H1 (cell line): Measurements from ENCODE around the gene FOXO6. TPM values are rescaled to one million over a fixed set of nuclear protein-coding genes. Genes with fewer than 3 reads are reported as not detected.

Experiments used
- CTCF ChIA-PET: fragments of 300-600 bp; sonication (Branson Sonifier 250); formaldehyde crosslinking; loops from one replicate; lab custom pipeline; 2021; ENCODE audit not compliant: partially characterized antibody; lab: Charles Lee
- POLR2A ChIA-PET: fragments of 300-600 bp; sonication (Branson Sonifier 250); formaldehyde crosslinking; loops from one replicate; lab custom pipeline; 2021; ENCODE audit warnings: inconsistent platforms; ENCODE audit not compliant: partially characterized antibody; lab: Charles Lee
- DNase-seq, 2 experiments: peaks; one replicate each; pipeline versions ENCODE4 v3.0.0 to v3.0.0-alpha.2; 2010 to 2022; ENCODE audit warnings: low spot score in 2 of 2, low read depth in 1 of 2, mixed read lengths in 1 of 2
- FAIRE-seq: peaks from 2 replicates; lab custom pipeline; 2011; peaks lifted over from hg19 to GRCh38; lab: Jason Lieb, UNC
- H2AFZ ChIP-seq: 2 replicates; pipeline ENCODE4 v1.8.1; 2012; ENCODE audit warnings: low read length, inconsistent platforms
- H2AK5ac ChIP-seq: 2 replicates; pipeline ENCODE4 v1.6.1; 2013; ENCODE audit warnings: low read depth, low read length
- H2BK120ac ChIP-seq: replicated peaks from 2 replicates; pipeline ENCODE3; 2013; ENCODE audit warnings: low read depth, low read length, inconsistent platforms
- H2BK12ac ChIP-seq: 2 replicates; pipeline ENCODE4 v1.6.1; 2013; ENCODE audit warnings: low read depth, low read length
- H2BK15ac ChIP-seq: 2 replicates; pipeline ENCODE4 v1.6.1; 2013; ENCODE audit warnings: low read length
- H2BK20ac ChIP-seq: 2 replicates; pipeline ENCODE4 v1.6.1; 2013; ENCODE audit warnings: low read length
- H2BK5ac ChIP-seq: 2 replicates; pipeline ENCODE4 v1.6.1; 2013; ENCODE audit warnings: low read depth, low read length
- H3K14ac ChIP-seq: 2 replicates; pipeline ENCODE4 v1.6.1; 2013; ENCODE audit warnings: inconsistent platforms; ENCODE audit not compliant: insufficient read length
- H3K18ac ChIP-seq: 2 replicates; pipeline ENCODE4 v1.6.1; 2013; ENCODE audit warnings: low read length; ENCODE audit errors: extremely low read depth
- H3K23ac ChIP-seq: 2 replicates; pipeline ENCODE4 v1.6.1; 2013; ENCODE audit warnings: inconsistent platforms; ENCODE audit not compliant: insufficient read length
- H3K23me2 ChIP-seq: 2 replicates; pipeline ENCODE4 v1.6.1; 2013; ENCODE audit warnings: low read depth, low read length
- H3K27ac ChIP-seq: 2 replicates; pipeline ENCODE4 v1.6.1; 2011; ENCODE audit warnings: low read depth, low read length, inconsistent platforms
- H3K27me3 ChIP-seq, 4 experiments: replicated peaks in 1 of 4; 1 replicate in 1 of 4; 2 replicates in 3 of 4; pipeline versions ENCODE4 v1.6.1 to v1.8.1; 2011 to 2013; ENCODE audit warnings: low read length in 3 of 4, mild to moderate bottlenecking in 3 of 4, inconsistent platforms in 2 of 4, mixed read lengths in 2 of 4, moderate library complexity in 1 of 4; ENCODE audit not compliant: control insufficient read depth in 3 of 4, insufficient read depth in 3 of 4; ENCODE audit errors: extremely low read depth in 1 of 4
- H3K36me3 ChIP-seq, 4 experiments: 2 replicates each; pipeline versions ENCODE4 v1.6.1 to v1.8.1; 2011 to 2013; ENCODE audit warnings: mild to moderate bottlenecking in 4 of 4, low read length in 3 of 4, moderate library complexity in 2 of 4, control low read depth in 1 of 4, inconsistent platforms in 1 of 4; ENCODE audit not compliant: insufficient read depth in 4 of 4, control insufficient read depth in 2 of 4
- H3K4ac ChIP-seq: replicated peaks from 2 replicates; pipeline ENCODE3; 2013; ENCODE audit warnings: low read length, low read depth, mixed read lengths, inconsistent platforms; ENCODE audit not compliant: insufficient read length
- H3K4me1 ChIP-seq, 4 experiments: replicated peaks in 1 of 4; 1 replicate in 1 of 4; 2 replicates in 3 of 4; pipeline versions ENCODE4 v1.6.1 to v1.8.1; 2011 to 2013; ENCODE audit warnings: low read length in 3 of 4, inconsistent platforms in 2 of 4, mixed read lengths in 1 of 4; ENCODE audit not compliant: insufficient read depth in 4 of 4, control insufficient read depth in 3 of 4
- H3K4me2 ChIP-seq, 2 experiments: 2 replicates each; pipeline versions ENCODE4 v1.6.1 to v1.8.1; 2011 to 2013; ENCODE audit warnings: low read depth in 2 of 2, low read length in 2 of 2, control low read depth in 1 of 2, inconsistent platforms in 1 of 2, mild to moderate bottlenecking in 1 of 2; ENCODE audit not compliant: insufficient read depth in 1 of 2
- H3K4me3 ChIP-seq, 4 experiments: fragments of 200-600, 300-600 bp in 1 of 4; sonication (generic), shearing (Covaris generic), sonication (Bioruptor Twin) in 1 of 4; 2 replicates each; pipeline versions ENCODE4 v1.5.1 to v1.8.1; 2011 to 2016; ENCODE audit warnings: low read length in 4 of 4, low read depth in 3 of 4, control low read depth in 2 of 4, inconsistent platforms in 2 of 4, mild to moderate bottlenecking in 2 of 4, mixed read lengths in 1 of 4, moderate library complexity in 1 of 4; ENCODE audit not compliant: insufficient read depth in 2 of 4; ENCODE audit errors: extremely low read depth in 1 of 4
- H3K56ac ChIP-seq: replicated peaks from 2 replicates; pipeline ENCODE3; 2013; ENCODE audit warnings: low read depth, mild to moderate bottlenecking, mixed read lengths, low read length, inconsistent platforms; ENCODE audit not compliant: insufficient read length
- H3K79me1 ChIP-seq: 2 replicates; pipeline ENCODE4 v1.6.1; 2013; ENCODE audit warnings: low read depth, low read length, control low read depth
- H3K79me2 ChIP-seq, 2 experiments: 2 replicates each; pipeline versions ENCODE4 v1.6.1 to v1.8.1; 2012 to 2013; ENCODE audit warnings: low read length in 2 of 2, mild to moderate bottlenecking in 2 of 2, inconsistent platforms in 1 of 2; ENCODE audit not compliant: insufficient read depth in 2 of 2, control insufficient read depth in 1 of 2
- H3K9ac ChIP-seq, 4 experiments: replicated peaks in 1 of 4; 1 replicate in 1 of 4; 2 replicates in 3 of 4; pipeline versions ENCODE4 v1.6.1 to v1.8.1; 2011 to 2013; ENCODE audit warnings: low read depth in 3 of 4, low read length in 3 of 4, control low read depth in 2 of 4, mild to moderate bottlenecking in 2 of 4, moderate library complexity in 2 of 4, inconsistent platforms in 1 of 4; ENCODE audit errors: extremely low read depth in 1 of 4
- H3K9me3 ChIP-seq, 2 experiments: 2 replicates each; pipeline versions ENCODE4 v1.6.1 to v1.8.1; 2012 to 2013; ENCODE audit warnings: mild to moderate bottlenecking in 2 of 2, moderate library complexity in 2 of 2, control low read depth in 1 of 2, inconsistent platforms in 1 of 2, low read depth in 1 of 2, low read length in 1 of 2, mixed read lengths in 1 of 2; ENCODE audit not compliant: insufficient read depth in 2 of 2
- H4K20me1 ChIP-seq, 2 experiments: replicated peaks in 1 of 2; 2 replicates each; pipeline versions ENCODE3 to v1.8.1; 2011 to 2013; ENCODE audit warnings: inconsistent platforms in 2 of 2, low read length in 2 of 2, mild to moderate bottlenecking in 1 of 2; ENCODE audit not compliant: insufficient read depth in 2 of 2, control insufficient read depth in 1 of 2
- H4K5ac ChIP-seq: 2 replicates; pipeline ENCODE4 v1.6.1; 2013; ENCODE audit warnings: low read length, low read depth, mixed read lengths, inconsistent platforms; ENCODE audit not compliant: insufficient read length
- H4K8ac ChIP-seq: 2 replicates; pipeline ENCODE4 v1.8.0; 2013; ENCODE audit warnings: mild to moderate bottlenecking, moderate library complexity, low read length, inconsistent platforms; ENCODE audit not compliant: insufficient read depth; ENCODE audit errors: extremely low read depth
- H4K91ac ChIP-seq: replicated peaks from 2 replicates; pipeline ENCODE3; 2013; ENCODE audit warnings: low read length, mixed read lengths, inconsistent platforms; ENCODE audit not compliant: insufficient read length
- SUZ12 ChIP-seq: fragments of 200-600 bp; sonication (generic); IDR thresholded peaks from 2 replicates; pipeline ENCODE4 v1.6.1; 2012; ENCODE audit warnings: mild to moderate bottlenecking, inconsistent platforms, low read length, moderate library complexity, mixed read lengths
- WGBS, 2 experiments: shearing (Covaris generic) in 1 of 2; methylation state at CpG; one replicate each; pipeline versions ENCODE4 v1.1.6 to v1.1.7; 2013 to 2015; ENCODE audit warnings: low lambda C conversion rate in 2 of 2, mixed read lengths in 2 of 2, inconsistent platforms in 1 of 2, low coverage in 1 of 2, missing lambda C conversion rate in 1 of 2; ENCODE audit not compliant: insufficient replicate concordance in 2 of 2, insufficient coverage in 1 of 2, insufficient read length in 1 of 2; ENCODE audit errors: extremely low coverage in 1 of 2, missing lambda C conversion rate in 1 of 2; 5-methylcytosine and 5-hydroxymethylcytosine counted together
- polyA plus RNA-seq, 7 experiments: library from polyadenylated mRNA; depleted of rRNA in 3 of 7; stranded (reverse) in 5 of 7; unstranded in 2 of 7; fragments of >200 nt in 5 of 7; fragments of 200-250 nt in 2 of 7; gene quantifications; 1 replicate in 5 of 7; 2 replicates in 1 of 7; 4 replicates in 1 of 7; pipeline versions ENCODE4 v1.2.1 to v1.2.3, GENCODE V29; 2011 to 2013; ENCODE audit warnings: missing spikeins in 2 of 7, mixed read lengths in 2 of 7
- total RNA-seq: library from RNA; stranded (reverse); fragmentation: NEBNext Ultra II Directional; extraction: Animal tissue kit (Norgen Biotek cat#: 25700); gene quantifications from 2 replicates; pipeline ENCODE4 v1.2.1, GENCODE V29; 2021

FOXO6 gene
- total and polyA plus RNA-seq, 2 of the 8 experiments (the other 6 are each of a cell fraction or from before 2014, with no cell fraction given) = 0.59 to 3.0 TPM

- TF ChIP-seq SUZ12 = no peak
- peaks cover 0 to 24% (median 14%) of the 10 kb centered on the region in 4 experiments; a peak in 6 of 7 replicates for H3K4me1 ChIP-seq
- H3K56ac ChIP-seq = no peak overlapping the region
- no peak overlapping the region for H3K4me3 ChIP-seq
- no peak overlapping the region for H3K14ac ChIP-seq
- no peaks in the 10 kb centered on the region; the same call in 1 of the 2 replicates for H3K79me1 ChIP-seq
- H2AK5ac ChIP-seq = no peak overlapping the region
- H4K91ac ChIP-seq = no peak overlapping the region
- ChIA-PET POLR2A (interaction anchor here (0.8 to 3.7 kb wide), 6 partner anchors 9 to 33 kb away, joined by 3 to 13 read pairs (median 4); no protein-coding TSS in a partner anchor), CTCF (interaction anchor here (0.8 to 4.0 kb wide), 14 partner anchors 10 to 96 kb away, joined by 3 to 17 read pairs (median 5); no protein-coding TSS in a partner anchor)
- H4K5ac ChIP-seq = no peak overlapping the region
- no peak overlapping the region for H2BK12ac ChIP-seq
- 79% methylated on average over 4 of the region's 4 CpGs; no CpG with 5 or more reads in 1 of the 2 experiments for WGBS, 2 experiments
- no peak overlapping the region for H2AFZ ChIP-seq
- no peak for FAIRE-seq
- H3K9me3 ChIP-seq = no peaks in the 10 kb centered on the region
- H2BK5ac ChIP-seq = no peak overlapping the region
- no peak for DNase-seq
- H2BK15ac ChIP-seq = no peak overlapping the region
- H3K9ac ChIP-seq = no peak overlapping the region
- no peak overlapping the region for H3K4ac ChIP-seq
- no peaks in the 10 kb centered on the region for H3K79me2 ChIP-seq
- H3K4me2 ChIP-seq = no peak overlapping the region
- peaks cover 13% of the 10 kb centered on the region; the same call in 1 of the 2 replicates for H3K23me2 ChIP-seq
- H4K8ac ChIP-seq = no peak overlapping the region
- H3K27me3 ChIP-seq = peaks cover 2 to 21% (median 14%) of the 10 kb centered on the region in 4 experiments; a peak in 6 of 7 replicates
- H2BK120ac ChIP-seq = no peak overlapping the region
- H3K27ac ChIP-seq = no peak overlapping the region
- no peak overlapping the region for H3K23ac ChIP-seq
- no peaks in the 10 kb centered on the region for H3K36me3 ChIP-seq
- no peak overlapping the region for H3K18ac ChIP-seq
- peaks cover 0 to 2% of the 10 kb centered on the region in 2 experiments for H4K20me1 ChIP-seq
- H2BK20ac ChIP-seq = no peak overlapping the region
Observed at GRCh38 chr1:41378222-41378621, 17.0 kb downstream of the FOXO6 start.
